Smooth muscle cell (in vitro differentiated cells): Measurements from ENCODE around the gene CIAPIN1. TPM values are rescaled to one million over a fixed set of nuclear protein-coding genes. Genes with fewer than 3 reads are reported as not detected.

Source experiments
- DNase-seq: peaks from one replicate; lab custom pipeline; 2025; ENCODE audit not compliant: unreplicated experiment; lab: John Stamatoyannopoulos, UW
- H2AFZ ChIP-seq: fragments of 200-600 bp; sonication (generic); 2 replicates; pipeline ENCODE4 v1.6.0; 2016; ENCODE audit warnings: antibody characterized with exemption, low read depth, mild to moderate bottlenecking
- H3F3A ChIP-seq: fragments of 200-600 bp; sonication (generic); 2 replicates; pipeline ENCODE4 v1.6.0; 2017; ENCODE audit warnings: antibody characterized with exemption, low read depth
- H3K27ac ChIP-seq: fragments of 200-600 bp; sonication (generic); 2 replicates; pipeline ENCODE4 v1.5.1; 2016; ENCODE audit warnings: low read depth, mild to moderate bottlenecking
- H3K27me3 ChIP-seq: fragments of 200-600 bp; sonication (generic); 2 replicates; pipeline ENCODE4 v1.6.1; 2016; ENCODE audit warnings: low read depth, mild to moderate bottlenecking
- H3K36me3 ChIP-seq: fragments of 200-600 bp; sonication (generic); 2 replicates; pipeline ENCODE4 v1.5.1; 2016; ENCODE audit warnings: low read depth
- H3K4me1 ChIP-seq: fragments of 200-600 bp; sonication (generic); 2 replicates; pipeline ENCODE4 v1.5.1; 2016; ENCODE audit warnings: low read depth
- H3K4me2 ChIP-seq: fragments of 200-600 bp; sonication (generic); 2 replicates; pipeline ENCODE4 v1.6.0; 2016; ENCODE audit warnings: mild to moderate bottlenecking
- H3K4me3 ChIP-seq: fragments of 200-600 bp; sonication (generic); 2 replicates; pipeline ENCODE4 v1.5.1; 2016; ENCODE audit warnings: mild to moderate bottlenecking
- H3K79me2 ChIP-seq: fragments of 200-600 bp; sonication (generic); 2 replicates; pipeline ENCODE4 v1.6.0; 2016; ENCODE audit warnings: low read depth, mild to moderate bottlenecking
- H3K9ac ChIP-seq: fragments of 200-600 bp; sonication (generic); 2 replicates; pipeline ENCODE4 v1.6.0; 2016; ENCODE audit warnings: low read depth
- H3K9me3 ChIP-seq: fragments of 200-600 bp; sonication (generic); replicated peaks from 2 replicates; pipeline ENCODE4 v1.5.1; 2016; ENCODE audit warnings: low read depth
- H4K20me1 ChIP-seq: fragments of 200-600 bp; sonication (generic); 2 replicates; pipeline ENCODE4 v1.6.0; 2016; ENCODE audit warnings: low read depth
- WGBS: methylation state at CpG from one replicate; pipeline ENCODE4 v1.1.7; 2016; ENCODE audit warnings: low lambda C conversion rate; 5-methylcytosine and 5-hydroxymethylcytosine counted together
- polyA plus RNA-seq: library from polyadenylated mRNA; unstranded; fragments of >200 nt; fragmentation: Nextera tagmentation; extraction: Ambion mirVana; gene quantifications from 2 replicates; pipeline ENCODE4 v1.2.1, GENCODE V29; 2016
- total RNA-seq: library from RNA; depleted of rRNA; stranded (reverse); fragments of >200 nt; gene quantifications from 2 replicates; pipeline ENCODE4 v1.2.3, GENCODE V29; 2014
- TF ChIP-seq, protein P1 (sequence below): fragments of 200-600 bp; sonication (generic); IDR thresholded peaks from 2 replicates; pipeline ENCODE4 v1.5.1; 2017; ENCODE audit warnings: borderline replicate concordance, mild to moderate bottlenecking, antibody characterized with exemption; ENCODE audit not compliant: insufficient read depth, poor library complexity, severe bottlenecking

CIAPIN1 gene
- total and polyA plus RNA-seq, 2 experiments from 2014 or later, result 36.6 to 58.1 TPM

DNA sequence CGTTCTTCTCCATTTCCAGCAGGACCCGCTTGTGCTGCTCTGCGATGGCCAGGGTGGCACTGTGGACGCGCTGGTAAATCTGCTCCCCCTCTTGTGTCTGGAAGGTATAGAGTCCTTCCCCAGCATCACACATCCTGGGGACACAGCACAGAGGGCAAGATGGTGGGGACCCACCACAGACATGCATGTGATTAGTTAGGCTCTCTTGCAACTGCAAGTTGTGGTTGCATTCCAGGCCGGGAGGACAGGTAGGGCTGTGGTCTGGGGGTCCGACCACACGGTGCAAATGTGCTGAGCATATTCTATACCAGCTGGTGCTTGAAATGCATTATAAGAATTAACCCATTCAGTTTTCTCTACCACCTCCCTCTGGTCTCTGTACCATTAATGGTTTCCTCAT is 26.7 kb upstream of the CIAPIN1 start:
- no peak overlapping the region for H3K27ac ChIP-seq
- peaks cover 55% of the 10 kb centered on the region for H4K20me1 ChIP-seq

DNA sequence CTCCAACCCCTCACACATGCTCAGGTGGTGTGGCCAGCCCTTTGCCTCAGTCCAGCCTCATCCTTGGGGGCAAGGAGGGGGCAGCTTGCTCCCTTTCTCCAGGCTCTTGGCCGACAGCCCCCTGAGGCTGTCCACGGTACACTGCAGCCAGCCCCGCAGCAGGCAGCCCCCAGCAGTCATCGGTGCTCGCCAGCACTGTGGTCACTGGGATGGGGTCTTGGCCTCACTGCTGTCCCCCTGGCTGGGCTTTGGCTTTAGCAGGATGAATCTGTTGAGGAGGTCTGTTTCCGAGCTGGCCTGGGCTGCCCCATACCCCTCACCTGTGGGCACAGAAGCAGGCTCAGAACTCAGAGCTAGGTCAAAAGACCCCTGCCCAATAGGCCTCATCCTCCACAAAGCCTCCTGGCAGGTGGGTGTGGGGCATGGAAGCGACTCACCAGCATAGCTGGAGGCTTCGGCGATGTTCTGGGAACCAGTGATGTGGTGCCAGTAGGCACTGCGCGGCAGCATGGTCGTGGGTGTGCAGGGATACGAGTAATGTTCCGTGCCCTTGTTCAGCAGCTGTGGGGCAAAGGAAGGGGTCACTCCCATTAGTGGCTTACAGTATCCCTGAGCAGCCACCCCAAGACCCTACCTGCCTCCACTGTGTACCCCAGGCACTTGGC is 26.1 kb upstream of the CIAPIN1 start:
- Histone ChIP-seq H3K9me3 (no peaks in the 10 kb centered on the region), H2AFZ (no peak overlapping the region), H3K4me1 (peaks cover 11% of the 10 kb centered on the region), H3K4me2 (no peak overlapping the region), H3F3A (peaks cover 12% of the 10 kb centered on the region), H4K20me1 (peaks cover 55% of the 10 kb centered on the region), H3K27ac (no peak overlapping the region), H3K4me3 (no peak overlapping the region), H3K36me3 (no peaks in the 10 kb centered on the region), H3K79me2 (peaks cover 15% of the 10 kb centered on the region), H3K9ac (no peak overlapping the region), H3K27me3 (no peaks in the 10 kb centered on the region)
- DNase-seq, result no peak
- TF ChIP-seq, protein P1, sequence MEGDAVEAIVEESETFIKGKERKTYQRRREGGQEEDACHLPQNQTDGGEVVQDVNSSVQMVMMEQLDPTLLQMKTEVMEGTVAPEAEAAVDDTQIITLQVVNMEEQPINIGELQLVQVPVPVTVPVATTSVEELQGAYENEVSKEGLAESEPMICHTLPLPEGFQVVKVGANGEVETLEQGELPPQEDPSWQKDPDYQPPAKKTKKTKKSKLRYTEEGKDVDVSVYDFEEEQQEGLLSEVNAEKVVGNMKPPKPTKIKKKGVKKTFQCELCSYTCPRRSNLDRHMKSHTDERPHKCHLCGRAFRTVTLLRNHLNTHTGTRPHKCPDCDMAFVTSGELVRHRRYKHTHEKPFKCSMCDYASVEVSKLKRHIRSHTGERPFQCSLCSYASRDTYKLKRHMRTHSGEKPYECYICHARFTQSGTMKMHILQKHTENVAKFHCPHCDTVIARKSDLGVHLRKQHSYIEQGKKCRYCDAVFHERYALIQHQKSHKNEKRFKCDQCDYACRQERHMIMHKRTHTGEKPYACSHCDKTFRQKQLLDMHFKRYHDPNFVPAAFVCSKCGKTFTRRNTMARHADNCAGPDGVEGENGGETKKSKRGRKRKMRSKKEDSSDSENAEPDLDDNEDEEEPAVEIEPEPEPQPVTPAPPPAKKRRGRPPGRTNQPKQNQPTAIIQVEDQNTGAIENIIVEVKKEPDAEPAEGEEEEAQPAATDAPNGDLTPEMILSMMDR, result no peak
- WGBS, result 93% methylated on average over 14 of the region's 14 CpGs

More for the DNA sequence above, 26.7 kb upstream of the CIAPIN1 start:
- no peaks in the 10 kb centered on the region for H3K9me3 ChIP-seq
- no peak for DNase-seq
- no peak overlapping the region for H3K4me3 ChIP-seq
- H3K4me1 ChIP-seq, result peaks cover 16% of the 10 kb centered on the region
- no peaks in the 10 kb centered on the region for H3K27me3 ChIP-seq
- H3K9ac ChIP-seq, result no peak overlapping the region
- WGBS, result 91% methylated on average over 8 of the region's 8 CpGs
- H2AFZ ChIP-seq, result no peak overlapping the region
- no peak overlapping the region for H3K4me2 ChIP-seq
- H3F3A ChIP-seq, result peaks cover 12% of the 10 kb centered on the region
- peaks cover 21% of the 10 kb centered on the region for H3K79me2 ChIP-seq
- TF ChIP-seq, protein P1, result no peak
- H3K36me3 ChIP-seq, result no peaks in the 10 kb centered on the region

DNA sequence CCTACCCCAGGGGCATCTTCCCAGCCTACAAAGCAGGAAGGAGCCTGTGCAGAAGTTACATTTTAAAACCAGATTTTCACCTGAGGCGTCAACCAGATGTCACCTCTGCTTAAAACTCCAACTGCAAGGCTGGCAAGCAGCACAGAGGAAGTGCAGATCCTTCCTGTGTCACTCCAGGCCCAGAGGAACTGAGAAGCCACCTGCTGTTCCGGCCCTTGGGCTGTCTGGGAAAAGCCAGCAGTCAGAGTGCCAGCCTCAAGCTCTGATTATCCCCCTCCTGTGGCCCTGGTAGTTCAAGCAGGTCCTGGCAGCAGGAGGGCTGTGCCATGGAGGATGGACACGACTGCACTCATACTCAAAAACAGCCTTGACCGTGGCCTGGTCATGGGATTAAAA is 25.5 kb upstream of the CIAPIN1 start:
- Histone ChIP-seq H3K27me3 (no peaks in the 10 kb centered on the region), H4K20me1 (peaks cover 55% of the 10 kb centered on the region), H3K4me3 (no peak overlapping the region), H3F3A (peaks cover 13% of the 10 kb centered on the region), H3K9ac (no peak overlapping the region), H3K9me3 (no peaks in the 10 kb centered on the region), H3K27ac (no peak overlapping the region), H3K4me1 (peaks cover 4% of the 10 kb centered on the region), H3K36me3 (peaks cover under 1% of the 10 kb centered on the region), H3K79me2 (peaks cover 12% of the 10 kb centered on the region), H2AFZ (no peak overlapping the region), H3K4me2 (no peak overlapping the region)
- 90% methylated on average over 4 of the region's 4 CpGs for WGBS
- no peak for DNase-seq
- TF ChIP-seq, protein P1, result no peak
